GM18517 (cell line): ENCODE results near the gene LMBRD2.

Source experiments
- ATAC-seq: cut with Tn5 transposase; IDR thresholded peaks from one replicate; pipeline ENCODE4 v1.9.1; 2021; ENCODE audit warnings: mild to moderate bottlenecking, moderate library complexity; ENCODE audit not compliant: unreplicated experiment

LMBRD2 gene

GRCh38 chr5:36111238-36111637, 40.4 kb downstream of the LMBRD2 start:
- no peak for ATAC-seq

- ATAC-seq, result no peak
Observed at GRCh38 chr5:36108758-36109460, 42.8 kb downstream of the LMBRD2 start.

- no peak for ATAC-seq
Observed at GRCh38 chr5:36105819-36106218, 45.9 kb downstream of the LMBRD2 start.

GRCh38 chr5:36099748-36100147, 51.9 kb downstream of the LMBRD2 start:
- ATAC-seq, result no peak

- no peak for ATAC-seq
Observed at GRCh38 chr5:36096486-36096885, 55.2 kb downstream of the LMBRD2 start.

GRCh38 chr5:36089989-36090388, 61.7 kb downstream of the LMBRD2 start:
- peak; percentile 86 for ATAC-seq

- peak; percentile 90 for ATAC-seq
Observed at GRCh38 chr5:36079200-36079781, 72.4 kb downstream of the LMBRD2 start.

GRCh38 chr5:36078430-36078829, 73.3 kb downstream of the LMBRD2 start:
- no peak for ATAC-seq

GRCh38 chr5:36073595-36074216, 78.0 kb downstream of the LMBRD2 start:
- peak; percentile 87 for ATAC-seq

- ATAC-seq, result peak; percentile 48
Observed at GRCh38 chr5:36070687-36071571, 80.8 kb downstream of the LMBRD2 start.

- ATAC-seq, result no peak
Observed at GRCh38 chr5:36068751-36069281, 82.9 kb downstream of the LMBRD2 start.

GRCh38 chr5:36066540-36067210, 85.0 kb downstream of the LMBRD2 start, which contains the start of gene UGT3A2:
Gene UGT3A2, minus strand, starts transcription at chr5:36066882. Its CDS starts 93 bp downstream, at chr5:36066789.
- ATAC-seq, result no peak

- ATAC-seq, result no peak
Observed at GRCh38 chr5:36066001-36066539, 85.6 kb downstream of the LMBRD2 start.

- ATAC-seq, result no peak
Observed at GRCh38 chr5:36060420-36060887, 91.2 kb downstream of the LMBRD2 start.

GRCh38 chr5:36059571-36060419, 91.9 kb downstream of the LMBRD2 start:
- no peak for ATAC-seq

GRCh38 chr5:36058776-36059175, 92.9 kb downstream of the LMBRD2 start:
- ATAC-seq, result no peak

GRCh38 chr5:36057386-36057785, 94.3 kb downstream of the LMBRD2 start:
- no peak for ATAC-seq

- no peak for ATAC-seq
Observed at GRCh38 chr5:36056422-36056821, 95.3 kb downstream of the LMBRD2 start.

- no peak for ATAC-seq
Observed at GRCh38 chr5:36055984-36056383, 95.7 kb downstream of the LMBRD2 start.
